VCaP (cell line): ENCODE data around the gene TMEM33.
"Not testable (repeated sequence)": the region's sequence is repeated elsewhere in the genome, so short reads cannot be mapped to it uniquely, and the experiment has no call there.

Experiments
- H3K27ac ChIP-seq: fragments of 450-650 bp; 2 replicates; pipeline ENCODE4 v1.5.1; 2017
- CTCF ChIP-seq: fragments of 450-650 bp; conservative IDR thresholded peaks from 2 replicates; pipeline ENCODE4 v1.5.1; 2017; ENCODE audit warnings: mild to moderate bottlenecking, moderate library complexity

TMEM33 gene

DNA sequence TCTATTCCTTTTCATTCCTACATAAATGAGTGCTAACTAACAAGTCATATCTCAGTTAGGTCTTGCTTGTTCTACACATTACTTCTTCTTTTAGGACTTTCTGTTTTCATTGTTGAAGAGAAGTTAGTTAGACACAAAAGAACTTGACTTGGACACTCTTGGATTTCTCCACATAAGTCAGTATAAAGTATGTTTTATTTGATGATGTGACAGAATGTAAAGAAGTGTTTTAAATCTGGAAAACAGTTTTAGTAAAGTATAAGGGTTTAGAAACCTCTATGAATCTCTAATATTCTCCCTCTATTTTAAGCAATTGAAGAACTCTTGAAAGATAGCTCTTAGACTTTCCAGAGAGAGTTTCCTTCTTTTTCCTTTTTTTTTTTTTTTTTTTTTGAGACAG, 38.6 kb upstream of the TMEM33 start:
- no peak for TF ChIP-seq CTCF
- no peak overlapping the region for H3K27ac ChIP-seq

DNA sequence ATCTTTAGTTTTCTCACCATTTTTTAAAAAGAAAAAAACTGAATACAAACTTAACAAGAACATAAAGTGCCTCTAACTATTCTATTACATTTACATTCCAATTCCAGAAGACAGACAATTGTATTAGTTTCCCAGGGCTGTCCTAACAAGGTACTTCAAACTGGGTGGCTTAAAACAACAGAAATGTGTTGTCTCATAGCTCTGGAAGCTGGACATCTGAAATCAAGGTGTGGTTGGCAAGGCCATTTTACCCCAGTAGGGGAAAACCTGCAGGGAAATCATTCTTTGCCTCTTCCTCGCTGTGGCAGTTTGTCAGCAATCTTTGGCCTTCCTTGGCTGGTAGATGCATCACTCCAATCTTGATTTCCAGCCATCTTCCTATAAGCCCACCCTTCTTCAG, 37.5 kb upstream of the TMEM33 start:
- TF ChIP-seq CTCF: no peak
- no peak overlapping the region for H3K27ac ChIP-seq

GRCh38 chr4:41909136-41909535, 26.1 kb upstream of the TMEM33 start:
- not testable (repeated sequence) for H3K27ac ChIP-seq

DNA sequence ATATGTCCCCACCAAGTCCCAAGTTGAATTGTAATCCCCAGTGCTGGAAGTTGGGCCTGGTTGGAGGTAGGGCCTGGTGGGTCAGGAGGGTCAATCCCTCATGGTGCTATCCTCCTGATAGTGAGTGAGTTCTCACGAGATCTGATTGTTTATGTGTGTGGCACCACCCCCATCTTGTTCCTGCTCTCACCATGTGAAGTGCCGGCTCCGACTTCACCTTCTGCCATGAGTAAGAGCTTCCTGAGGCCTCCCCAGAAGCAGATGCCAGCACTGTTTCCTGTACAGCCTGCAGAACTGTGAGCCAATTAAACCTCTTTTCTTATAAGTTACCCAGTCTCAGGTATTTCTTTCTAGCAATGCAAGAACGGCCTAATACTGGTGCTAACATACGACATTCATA, 22.7 kb upstream of the TMEM33 start:
- TF ChIP-seq CTCF: no peak

GRCh38 chr4:41913509-41913908, 21.7 kb upstream of the TMEM33 start:
- no peak overlapping the region for H3K27ac ChIP-seq
- no peak for TF ChIP-seq CTCF

More for the DNA sequence above, 22.7 kb upstream of the TMEM33 start:
- H3K27ac ChIP-seq: no peak overlapping the region

DNA sequence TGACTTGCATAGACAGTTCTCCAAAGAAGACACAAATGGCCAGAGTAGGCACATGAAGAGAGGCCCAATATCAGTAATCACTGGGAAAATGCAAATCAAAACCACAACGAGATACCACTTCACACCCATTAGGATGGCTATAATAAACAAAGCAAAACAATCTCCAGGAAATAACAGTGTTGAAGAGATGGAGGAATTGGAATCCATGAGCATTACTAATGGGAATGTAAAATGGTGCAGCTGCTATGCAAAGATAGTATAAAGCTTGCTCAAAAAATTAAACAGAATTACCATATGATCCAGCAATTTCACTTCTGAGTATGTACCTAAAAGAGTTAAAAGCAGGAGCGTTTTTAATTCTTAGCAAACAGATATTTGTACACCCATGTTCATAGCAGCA, 17.0 kb upstream of the TMEM33 start:
- H3K27ac ChIP-seq: no peak overlapping the region
- no peak for TF ChIP-seq CTCF

DNA sequence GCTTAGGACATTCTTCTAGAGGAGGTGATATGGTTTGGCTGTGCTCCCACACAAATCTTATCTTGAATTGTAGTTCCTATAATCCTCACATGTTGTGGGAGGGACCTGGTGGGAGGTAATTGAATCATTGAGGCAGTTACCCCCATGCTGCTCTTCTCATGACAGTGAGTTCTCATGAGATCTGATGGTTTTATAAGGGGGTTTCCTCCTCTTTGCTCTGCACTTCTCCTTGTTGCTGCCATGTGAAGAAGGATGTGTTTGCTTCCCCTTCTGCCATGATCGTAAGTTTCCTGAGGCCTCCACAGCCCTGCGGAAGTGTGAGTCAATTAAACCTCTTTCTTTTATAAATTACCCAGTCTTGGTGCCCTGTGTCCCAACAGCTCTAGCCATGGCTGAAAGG, 14.8 kb upstream of the TMEM33 start:
- not testable (repeated sequence) for H3K27ac ChIP-seq

GRCh38 chr4:41921476-41921875, 13.8 kb upstream of the TMEM33 start:
- H3K27ac ChIP-seq: no peak overlapping the region
- no peak for TF ChIP-seq CTCF

- H3K27ac ChIP-seq: no peak overlapping the region
- no peak for TF ChIP-seq CTCF
Observed at GRCh38 chr4:41927796-41928499, 7.3 kb upstream of the TMEM33 start.
